CD8-positive, alpha-beta memory T cell (primary cell): ENCODE measurements around the gene MID1. TPM values are rescaled to one million over a fixed set of nuclear protein-coding genes. Genes with fewer than 3 reads are reported as not detected.

ENCODE experiments used
- CTCF ChIA-PET: fragments of 350-600 bp; sonication (Branson Sonifier 250); formaldehyde crosslinking; loops from one replicate; lab custom pipeline; 2021; ENCODE audit warnings: antibody characterized with exemption; lab: Charles Lee
- POLR2A ChIA-PET: fragments of 350-600 bp; sonication (Branson Sonifier 250); formaldehyde crosslinking; loops from one replicate; lab custom pipeline; 2021; ENCODE audit warnings: antibody characterized with exemption; lab: Charles Lee
- DNase-seq, 5 donors: peaks; one replicate each; pipeline versions ENCODE4 v3.0.0 to v3.0.0-alpha.2; 2020 to 2022; ENCODE audit warnings: mixed read lengths in 1 of 5
- H3K27ac ChIP-seq: one replicate; pipeline ENCODE4 v1.7.0; 2013; ENCODE audit warnings: low read depth, mild to moderate bottlenecking, low read length, moderate library complexity
- H3K27me3 ChIP-seq: 2 replicates; pipeline ENCODE4 v1.7.0; 2013; ENCODE audit warnings: low read length, mild to moderate bottlenecking; ENCODE audit not compliant: insufficient read depth, poor library complexity, severe bottlenecking
- H3K36me3 ChIP-seq: 2 replicates; pipeline ENCODE4 v1.7.0; 2013; ENCODE audit warnings: mild to moderate bottlenecking, low read length, moderate library complexity; ENCODE audit not compliant: insufficient read depth
- H3K4me1 ChIP-seq: 2 replicates; pipeline ENCODE4 v1.7.0; 2013; ENCODE audit warnings: mild to moderate bottlenecking, low read length, moderate library complexity; ENCODE audit not compliant: insufficient read depth
- H3K4me3 ChIP-seq: 2 replicates; pipeline ENCODE4 v1.7.0; 2013; ENCODE audit warnings: mild to moderate bottlenecking, low read length
- H3K9me3 ChIP-seq: 2 replicates; pipeline ENCODE4 v1.7.0; 2013; ENCODE audit warnings: mild to moderate bottlenecking, low read length
- H3K27ac Mint-ChIP-seq, 8 donors: one replicate each; pipeline ENCODE4 v1.8.0; 2020 to 2021; ENCODE audit warnings: mixed read lengths in 8 of 8, mild to moderate bottlenecking in 6 of 8, inconsistent platforms in 3 of 8, moderate library complexity in 3 of 8
- H3K27me3 Mint-ChIP-seq, 2 donors: one replicate each; pipeline ENCODE4 v1.8.0; 2020 to 2021; ENCODE audit warnings: mixed read lengths in 2 of 2, mild to moderate bottlenecking in 1 of 2, moderate library complexity in 1 of 2
- H3K36me3 Mint-ChIP-seq, 3 donors: one replicate each; pipeline ENCODE4 v1.8.0; 2020 to 2021; ENCODE audit warnings: mixed read lengths in 3 of 3, inconsistent platforms in 1 of 3, mild to moderate bottlenecking in 1 of 3
- H3K4me1 Mint-ChIP-seq, 3 donors: one replicate each; pipeline ENCODE4 v1.8.0; 2020 to 2021; ENCODE audit warnings: mixed read lengths in 3 of 3, inconsistent platforms in 1 of 3, mild to moderate bottlenecking in 1 of 3
- H3K4me3 Mint-ChIP-seq, 7 donors: one replicate each; pipeline ENCODE4 v1.8.0; 2020 to 2021; ENCODE audit warnings: mixed read lengths in 7 of 7, mild to moderate bottlenecking in 6 of 7, moderate library complexity in 4 of 7, inconsistent platforms in 2 of 7
- H3K9me3 Mint-ChIP-seq, 5 donors: one replicate each; pipeline ENCODE4 v1.8.0; 2020 to 2022; ENCODE audit warnings: mixed read lengths in 5 of 5, mild to moderate bottlenecking in 3 of 5, moderate library complexity in 2 of 5, inconsistent platforms in 1 of 5
- polyA plus RNA-seq: library from polyadenylated mRNA; unstranded; fragments of 300-500 nt; fragmentation: Illumina TruSeq; gene quantifications from one replicate; pipeline ENCODE4 v1.2.3, GENCODE V29; 2021
- total RNA-seq, 2 experiments: library from RNA; stranded (reverse); gene quantifications; one replicate each; pipeline ENCODE4 v1.2.3, GENCODE V29; 2021

The MID1 gene
- total and polyA plus RNA-seq, 3 experiments from 2014 or later = not detected

GRCh38 chrX:10433296-10433965 lies 187.0 kb downstream of the MID1 start:
- ChIA-PET CTCF (no interaction called here), POLR2A (no interaction called here)
- no peak overlapping the region for H3K4me3 ChIP-seq
- Mint-ChIP-seq H3K27ac (no peak overlapping the region), H3K4me3 (no peak overlapping the region), H3K27me3 (peaks cover 0 to 2% of the 10 kb centered on the region in 2 donors), H3K36me3 (no peaks in the 10 kb centered on the region), H3K9me3 (peaks cover 0 to 3% (median 0%) of the 10 kb centered on the region in 5 donors), H3K4me1 (no peaks in the 10 kb centered on the region)
- DNase-seq = no peak
- no peaks in the 10 kb centered on the region for H3K9me3 ChIP-seq
- no peaks in the 10 kb centered on the region for H3K4me1 ChIP-seq
- no peak overlapping the region for H3K27ac ChIP-seq
- H3K36me3 ChIP-seq = no peaks in the 10 kb centered on the region
- no peaks in the 10 kb centered on the region for H3K27me3 ChIP-seq

DNA sequence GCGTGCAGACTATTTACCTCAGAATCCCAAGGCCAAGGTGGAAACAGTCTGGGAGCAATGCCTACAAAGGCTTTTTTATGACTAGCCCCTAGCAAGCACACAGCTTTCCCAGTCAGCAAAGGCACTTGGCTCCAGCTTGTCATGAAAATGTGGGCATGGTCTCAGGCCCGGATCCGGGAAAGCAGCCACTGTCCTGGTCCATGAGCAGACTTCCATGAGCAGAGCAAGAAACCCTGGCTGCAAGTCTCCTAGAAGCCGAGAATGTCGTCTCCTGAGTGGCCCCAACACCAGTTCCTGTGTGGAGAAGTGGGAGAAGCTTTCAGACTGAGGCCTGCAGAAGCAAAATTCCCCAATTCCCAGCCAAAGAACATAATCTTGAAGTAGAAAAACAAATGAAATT lies 190.5 kb downstream of the MID1 start:
- DNase-seq = no peak
- no peak overlapping the region for H3K4me3 Mint-ChIP-seq
- no peaks in the 10 kb centered on the region for H3K36me3 ChIP-seq
- no peak overlapping the region for H3K27ac Mint-ChIP-seq
- POLR2A ChIA-PET = no interaction called here
- no peak overlapping the region for H3K27ac ChIP-seq
- CTCF ChIA-PET = no interaction called here
- H3K4me3 ChIP-seq = no peak overlapping the region
- H3K27me3 ChIP-seq = no peaks in the 10 kb centered on the region
- no peaks in the 10 kb centered on the region for H3K36me3 Mint-ChIP-seq
- H3K4me1 ChIP-seq = no peaks in the 10 kb centered on the region
- peaks cover 0 to 3% (median 0%) of the 10 kb centered on the region in 5 donors for H3K9me3 Mint-ChIP-seq
- peaks cover 0 to 6% of the 10 kb centered on the region in 2 donors for H3K27me3 Mint-ChIP-seq
- no peaks in the 10 kb centered on the region for H3K9me3 ChIP-seq
- no peaks in the 10 kb centered on the region for H3K4me1 Mint-ChIP-seq

DNA sequence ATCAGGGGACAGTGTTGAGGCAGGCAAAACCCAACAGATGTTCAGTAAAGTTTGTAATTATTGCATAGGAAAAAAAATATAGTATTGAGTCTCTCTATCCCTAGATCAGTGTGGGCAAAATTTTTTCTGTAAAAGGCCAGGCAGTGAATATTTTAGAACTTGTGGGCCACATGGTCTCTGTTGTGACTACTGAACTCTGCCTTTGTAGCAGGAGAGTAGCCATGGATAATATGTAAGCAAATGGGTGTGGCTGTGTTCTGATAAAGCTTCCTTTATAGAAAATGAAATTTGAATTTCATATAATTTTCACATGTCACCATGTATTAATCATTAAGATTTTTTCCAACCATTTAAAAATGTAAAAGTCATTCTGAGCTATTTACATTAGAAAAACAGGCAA lies 193.1 kb downstream of the MID1 start:
- DNase-seq = no peak
- Histone ChIP-seq H3K4me1 (no peaks in the 10 kb centered on the region), H3K4me3 (no peak overlapping the region), H3K27me3 (no peaks in the 10 kb centered on the region), H3K27ac (no peak overlapping the region), H3K9me3 (no peaks in the 10 kb centered on the region), H3K36me3 (no peaks in the 10 kb centered on the region)
- Mint-ChIP-seq H3K27me3 (peaks cover 0 to 6% of the 10 kb centered on the region in 2 donors), H3K36me3 (no peaks in the 10 kb centered on the region), H3K4me1 (no peaks in the 10 kb centered on the region), H3K4me3 (no peak overlapping the region), H3K9me3 (peaks cover 0 to 4% (median 0%) of the 10 kb centered on the region in 5 donors), H3K27ac (no peak overlapping the region)
- POLR2A ChIA-PET = no interaction called here
- CTCF ChIA-PET = no interaction called here

DNA sequence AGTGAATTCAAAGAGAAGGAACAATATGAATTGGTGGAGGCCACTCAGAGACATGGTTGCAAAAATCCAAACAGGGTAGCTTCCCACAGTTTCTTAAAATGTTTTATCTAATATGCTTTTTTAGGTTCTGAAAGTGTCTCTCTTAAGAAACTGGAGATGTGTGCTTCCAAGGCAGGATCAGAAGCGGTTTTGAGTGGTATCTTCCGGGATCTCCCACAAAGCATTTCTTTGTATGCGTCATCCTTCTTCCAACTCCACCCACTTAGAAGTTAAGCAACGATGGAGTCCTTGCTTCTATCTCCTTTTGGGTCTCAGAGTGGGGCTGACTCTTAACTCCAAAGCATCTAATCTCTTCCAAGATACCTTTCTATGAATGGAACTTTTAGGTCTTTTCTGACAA lies 196.7 kb downstream of the MID1 start:
- H3K4me1 ChIP-seq = no peaks in the 10 kb centered on the region
- no peak for DNase-seq
- H3K36me3 Mint-ChIP-seq = no peaks in the 10 kb centered on the region
- CTCF ChIA-PET = no interaction called here
- H3K36me3 ChIP-seq = no peaks in the 10 kb centered on the region
- no peak overlapping the region for H3K4me3 ChIP-seq
- no peaks in the 10 kb centered on the region for H3K4me1 Mint-ChIP-seq
- H3K27me3 ChIP-seq = no peaks in the 10 kb centered on the region
- no peak overlapping the region for H3K27ac ChIP-seq
- no peak overlapping the region for H3K27ac Mint-ChIP-seq
- no peak overlapping the region for H3K4me3 Mint-ChIP-seq
- H3K9me3 Mint-ChIP-seq = peaks cover 0 to 4% (median 0%) of the 10 kb centered on the region in 5 donors
- POLR2A ChIA-PET = no interaction called here
- H3K9me3 ChIP-seq = no peaks in the 10 kb centered on the region
- peaks cover 0 to 6% of the 10 kb centered on the region in 2 donors for H3K27me3 Mint-ChIP-seq

DNA sequence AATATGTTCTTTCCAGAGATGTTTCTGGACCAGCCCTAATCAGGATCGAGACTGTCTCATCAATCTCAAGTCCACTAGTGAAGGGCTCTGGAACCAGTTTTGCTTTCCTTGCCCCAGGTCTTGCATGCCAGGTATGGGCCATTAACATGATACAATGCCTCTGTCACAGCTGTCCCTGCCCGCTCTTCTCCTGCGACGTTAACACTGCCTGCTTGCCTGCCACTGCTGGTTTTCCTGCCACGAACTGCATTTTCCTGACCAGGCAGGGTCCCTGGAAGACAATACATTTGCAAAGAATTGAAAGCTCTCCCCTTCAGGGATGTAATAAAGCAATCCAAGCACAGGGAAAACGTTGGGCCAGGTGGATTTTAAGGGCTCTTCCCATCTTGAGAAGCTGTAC lies 200.3 kb downstream of the MID1 start:
- H3K36me3 Mint-ChIP-seq = no peaks in the 10 kb centered on the region
- POLR2A ChIA-PET = no interaction called here

GRCh38 chrX:10416424-10416823 lies 204.0 kb downstream of the MID1 start:
- H3K27ac ChIP-seq = no peak overlapping the region
- POLR2A ChIA-PET = no interaction called here
- peaks cover 0 to 8% (median 0%) of the 10 kb centered on the region in 5 donors for H3K9me3 Mint-ChIP-seq
- peaks cover 0 to 2% of the 10 kb centered on the region in 2 donors for H3K27me3 Mint-ChIP-seq
- no peak overlapping the region for H3K4me3 Mint-ChIP-seq
- CTCF ChIA-PET = no interaction called here
- no peaks in the 10 kb centered on the region for H3K36me3 ChIP-seq
- no peaks in the 10 kb centered on the region for H3K4me1 Mint-ChIP-seq
- no peaks in the 10 kb centered on the region for H3K27me3 ChIP-seq
- no peaks in the 10 kb centered on the region for H3K4me1 ChIP-seq
- DNase-seq = no peak
- H3K9me3 ChIP-seq = no peaks in the 10 kb centered on the region
- no peak overlapping the region for H3K27ac Mint-ChIP-seq
- no peaks in the 10 kb centered on the region for H3K36me3 Mint-ChIP-seq
- H3K4me3 ChIP-seq = no peak overlapping the region

More for the DNA sequence above, 200.3 kb downstream of the MID1 start:
- Histone ChIP-seq H3K9me3 (no peaks in the 10 kb centered on the region), H3K4me3 (no peak overlapping the region), H3K4me1 (no peaks in the 10 kb centered on the region), H3K27ac (no peak overlapping the region), H3K36me3 (no peaks in the 10 kb centered on the region), H3K27me3 (no peaks in the 10 kb centered on the region)
- Mint-ChIP-seq H3K4me3 (no peak overlapping the region), H3K27ac (no peak overlapping the region), H3K27me3 (peaks cover 0 to 2% of the 10 kb centered on the region in 2 donors), H3K9me3 (peaks cover 0 to 4% (median 0%) of the 10 kb centered on the region in 5 donors), H3K4me1 (no peaks in the 10 kb centered on the region)
- no peak for DNase-seq
- CTCF ChIA-PET = no interaction called here

- DNase-seq = no peak
- H3K4me3 ChIP-seq = no peak overlapping the region
- Mint-ChIP-seq H3K4me1 (no peaks in the 10 kb centered on the region), H3K9me3 (peaks cover 0 to 8% (median 0%) of the 10 kb centered on the region in 5 donors), H3K4me3 (no peak overlapping the region), H3K27me3 (peaks cover 0 to 2% of the 10 kb centered on the region in 2 donors), H3K36me3 (no peaks in the 10 kb centered on the region), H3K27ac (no peak overlapping the region)
- ChIA-PET POLR2A (no interaction called here), CTCF (no interaction called here)
- H3K27ac ChIP-seq = no peak overlapping the region
- no peaks in the 10 kb centered on the region for H3K9me3 ChIP-seq
- H3K4me1 ChIP-seq = no peaks in the 10 kb centered on the region
- no peaks in the 10 kb centered on the region for H3K36me3 ChIP-seq
- no peaks in the 10 kb centered on the region for H3K27me3 ChIP-seq
These were observed 204.9 kb downstream of the MID1 start for GRCh38 chrX:10415306-10416001.

DNA sequence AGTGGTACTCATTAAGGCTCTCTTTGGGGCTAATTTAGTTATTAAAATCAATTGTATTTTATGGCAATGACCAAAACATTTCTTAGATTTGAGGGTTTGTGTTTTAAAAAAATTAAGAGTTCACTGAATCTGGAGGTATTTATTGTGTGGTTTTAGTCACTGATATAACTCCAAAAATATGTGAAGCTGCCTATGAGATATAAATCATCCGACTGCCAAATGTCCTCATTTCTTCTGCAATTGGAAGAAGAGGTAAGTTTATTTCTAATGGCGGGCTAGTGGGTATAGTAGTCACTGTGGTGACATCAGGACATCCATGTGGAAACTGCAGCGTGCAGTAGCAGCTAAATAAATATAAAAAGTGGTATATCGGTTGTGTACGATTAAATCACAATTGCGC lies 205.5 kb downstream of the MID1 start:
- H3K9me3 ChIP-seq = no peaks in the 10 kb centered on the region
- Mint-ChIP-seq H3K4me3 (no peak overlapping the region), H3K27me3 (peaks cover 0 to 2% of the 10 kb centered on the region in 2 donors), H3K27ac (no peak overlapping the region), H3K36me3 (no peaks in the 10 kb centered on the region), H3K4me1 (no peaks in the 10 kb centered on the region), H3K9me3 (peaks cover 0 to 4% (median 0%) of the 10 kb centered on the region in 5 donors)
- H3K4me3 ChIP-seq = no peak overlapping the region
- H3K36me3 ChIP-seq = no peaks in the 10 kb centered on the region
- no peak for DNase-seq
- no peaks in the 10 kb centered on the region for H3K4me1 ChIP-seq
- H3K27ac ChIP-seq = no peak overlapping the region
- H3K27me3 ChIP-seq = no peaks in the 10 kb centered on the region
- ChIA-PET POLR2A (no interaction called here), CTCF (no interaction called here)
